ENCODE measurements around the gene RTN4R. TPM values are rescaled to one million over a fixed set of nuclear protein-coding genes. Genes with fewer than 3 reads are reported as not detected.

RTN4R gene
- total and polyA plus RNA-seq, 2 of the 8 experiments (the other 6 are each of a cell fraction or from before 2014, with no cell fraction given) = 21.8 to 41.3 TPM

GRCh38 chr22:20209761-20210250 lies 58.3 kb downstream of the RTN4R start (continued):
- TF ChIP-seq CHD2 (IDR thresholded peaks at IDR 0.05; ENCODE audit: low read length) (no peak), GTF2F1 (IDR thresholded peaks at IDR 0.05; ENCODE audit: borderline replicate concordance, low read depth, low read length) (no peak)

Data from H1 (cell line).